CD14-positive monocyte (primary cell): ENCODE results near the gene LEKR1. TPM values are rescaled to one million over a fixed set of nuclear protein-coding genes. Genes with fewer than 3 reads are reported as not detected.

Experiments
- DNase-seq, 3 donors: peaks; one replicate each; pipeline ENCODE4 v3.0.0-alpha.2; 2011 to 2022
- H2AFZ ChIP-seq: 2 replicates; pipeline ENCODE4 v1.6.0; 2012; ENCODE audit warnings: mild to moderate bottlenecking, low read depth, low read length, inconsistent platforms; ENCODE audit not compliant: insufficient read depth, poor library complexity, severe bottlenecking
- H3K27ac ChIP-seq, 2 donors: 1 replicate in 1 of 2; 2 replicates in 1 of 2; pipeline ENCODE4 v1.5.1; 2012 to 2013; ENCODE audit warnings: low read length in 2 of 2, control low read depth in 1 of 2, inconsistent platforms in 1 of 2, low read depth in 1 of 2, mild to moderate bottlenecking in 1 of 2
- H3K27me3 ChIP-seq, 2 donors: one replicate each; pipeline versions ENCODE4 v1.6.0 to v1.6.1; 2011 to 2013; ENCODE audit warnings: low read length in 2 of 2; ENCODE audit not compliant: control insufficient read depth in 2 of 2, insufficient read depth in 2 of 2
- H3K36me3 ChIP-seq, 2 donors: replicated peaks in 1 of 2; 1 replicate in 1 of 2; 2 replicates in 1 of 2; pipeline versions ENCODE4 v1.5.1 to v1.6.1; 2012 to 2013; ENCODE audit warnings: low read length in 2 of 2, control low read depth in 1 of 2, inconsistent platforms in 1 of 2, mild to moderate bottlenecking in 1 of 2; ENCODE audit not compliant: insufficient read depth in 2 of 2, control insufficient read depth in 1 of 2
- H3K4me1 ChIP-seq, 2 donors: 1 replicate in 1 of 2; 2 replicates in 1 of 2; pipeline versions ENCODE4 v1.5.1 to v1.6.1; 2012 to 2013; ENCODE audit warnings: low read length in 2 of 2, control low read depth in 1 of 2, inconsistent platforms in 1 of 2, mild to moderate bottlenecking in 1 of 2, moderate library complexity in 1 of 2; ENCODE audit not compliant: insufficient read depth in 2 of 2, control insufficient read depth in 1 of 2
- H3K4me2 ChIP-seq: replicated peaks from 2 replicates; pipeline ENCODE3; 2012; ENCODE audit warnings: low read length, moderate library complexity, mild to moderate bottlenecking; ENCODE audit not compliant: poor library complexity, severe bottlenecking; ENCODE audit errors: extremely low read depth
- H3K4me3 ChIP-seq, 3 experiments: fragments of 200-600 bp in 1 of 3; sonication (generic) in 1 of 3; replicated peaks in 1 of 3; 1 replicate in 2 of 3; 2 replicates in 1 of 3; pipeline ENCODE4 v1.5.1; 2011 to 2013; ENCODE audit warnings: low read length in 3 of 3, mild to moderate bottlenecking in 3 of 3, control low read depth in 2 of 3, low read depth in 2 of 3, inconsistent platforms in 1 of 3, moderate library complexity in 1 of 3
- H3K79me2 ChIP-seq: 2 replicates; pipeline ENCODE4 v1.6.0; 2012; ENCODE audit warnings: mild to moderate bottlenecking, control low read depth, inconsistent platforms, low read length, moderate library complexity; ENCODE audit not compliant: insufficient read depth
- H3K9ac ChIP-seq: 2 replicates; pipeline ENCODE4 v1.6.0; 2017; ENCODE audit warnings: low read length, mild to moderate bottlenecking; ENCODE audit not compliant: insufficient read depth, poor library complexity, severe bottlenecking
- H3K9me3 ChIP-seq, 2 donors: replicated peaks in 1 of 2; 1 replicate in 1 of 2; 2 replicates in 1 of 2; pipeline versions ENCODE4 v1.5.1 to v1.6.1; 2012 to 2013; ENCODE audit warnings: low read length in 2 of 2, control low read depth in 1 of 2; ENCODE audit not compliant: control insufficient read depth in 1 of 2, insufficient read depth in 1 of 2
- H4K20me1 ChIP-seq: 2 replicates; pipeline ENCODE4 v1.6.0; 2012; ENCODE audit warnings: mild to moderate bottlenecking, low read length, control low read depth, moderate library complexity; ENCODE audit not compliant: insufficient read depth
- H3K27ac Mint-ChIP-seq, 7 donors: one replicate each; pipeline ENCODE4 v1.8.0; 2020; ENCODE audit warnings: mild to moderate bottlenecking in 7 of 7, mixed read lengths in 7 of 7, moderate library complexity in 6 of 7, inconsistent platforms in 2 of 7
- H3K27me3 Mint-ChIP-seq, 3 donors: one replicate each; pipeline ENCODE4 v1.8.0; 2021 to 2022; ENCODE audit warnings: low read depth in 3 of 3, mild to moderate bottlenecking in 3 of 3, mixed read lengths in 3 of 3, moderate library complexity in 3 of 3, inconsistent platforms in 1 of 3
- H3K36me3 Mint-ChIP-seq, 2 donors: one replicate each; pipeline ENCODE4 v1.8.0; 2020; ENCODE audit warnings: mixed read lengths in 2 of 2, inconsistent platforms in 1 of 2, mild to moderate bottlenecking in 1 of 2
- H3K4me1 Mint-ChIP-seq: one replicate; pipeline ENCODE4 v1.8.0; 2020; ENCODE audit warnings: mild to moderate bottlenecking, mixed read lengths
- H3K4me3 Mint-ChIP-seq, 2 donors: one replicate each; pipeline ENCODE4 v1.8.0; 2020; ENCODE audit warnings: mild to moderate bottlenecking in 2 of 2, mixed read lengths in 2 of 2, moderate library complexity in 1 of 2
- H3K9me3 Mint-ChIP-seq, 7 donors: one replicate each; pipeline ENCODE4 v1.8.0; 2020 to 2022; ENCODE audit warnings: mixed read lengths in 7 of 7, mild to moderate bottlenecking in 6 of 7, moderate library complexity in 6 of 7, inconsistent platforms in 2 of 7
- WGBS: methylation state at CpG from one replicate; pipeline ENCODE4 v1.1.5; 2013; ENCODE audit warnings: missing lambda C conversion rate; ENCODE audit not compliant: insufficient coverage; 5-methylcytosine and 5-hydroxymethylcytosine counted together
- intact Hi-C, 2 donors: fragments of 100-400 bp; cut with micrococcal nuclease; formaldehyde crosslinking; loops; one replicate each; pipeline versions ENCODE4 v1.15.0 to v1.15.1; 2023
- polyA plus RNA-seq, 3 donors: library from polyadenylated mRNA; depleted of rRNA in 1 of 3; unstranded in 2 of 3; stranded (reverse) in 1 of 3; fragments of 300-500 nt in 2 of 3; fragments of >200 nt in 1 of 3; fragmentation: Illumina TruSeq in 2 of 3; gene quantifications; 1 replicate in 2 of 3; 2 replicates in 1 of 3; pipeline ENCODE4 v1.2.3, GENCODE V29; 2012 to 2021
- TF ChIP-seq, protein P1 (sequence below): fragments of 200-600 bp; IDR thresholded peaks from one replicate; pipeline ENCODE4 v1.8.0; 2022; ENCODE audit warnings: antibody characterized with exemption, mild to moderate bottlenecking

LEKR1 gene
- polyA plus RNA-seq, 3 donors: 0.51 to 0.80 TPM; not detected in 1

GRCh38 chr3:156816091-156816793, 9.9 kb upstream of the LEKR1 start:
- H3K36me3 Mint-ChIP-seq: no peaks in the 10 kb centered on the region
- H3K36me3 ChIP-seq: no peaks in the 10 kb centered on the region
- WGBS: 19% methylated on average over 74 of the region's 74 CpGs
- peak; percentile 84 to 91 (median 88) for DNase-seq
- H3K27ac ChIP-seq: peak overlapping the region; percentile 61 to 94
- peak overlapping the region; percentile 97 for H3K9ac ChIP-seq
- peaks cover 5 to 14% (median 10%) of the 10 kb centered on the region in 3 donors for H3K27me3 Mint-ChIP-seq
- H3K9me3 ChIP-seq: no peaks in the 10 kb centered on the region
- H3K4me3 Mint-ChIP-seq: peak overlapping the region; percentile 91 to 97
- H3K27me3 ChIP-seq: no peaks in the 10 kb centered on the region
- peaks cover 17 to 20% of the 10 kb centered on the region in 2 donors for H3K4me1 ChIP-seq
- TF ChIP-seq, protein P1, sequence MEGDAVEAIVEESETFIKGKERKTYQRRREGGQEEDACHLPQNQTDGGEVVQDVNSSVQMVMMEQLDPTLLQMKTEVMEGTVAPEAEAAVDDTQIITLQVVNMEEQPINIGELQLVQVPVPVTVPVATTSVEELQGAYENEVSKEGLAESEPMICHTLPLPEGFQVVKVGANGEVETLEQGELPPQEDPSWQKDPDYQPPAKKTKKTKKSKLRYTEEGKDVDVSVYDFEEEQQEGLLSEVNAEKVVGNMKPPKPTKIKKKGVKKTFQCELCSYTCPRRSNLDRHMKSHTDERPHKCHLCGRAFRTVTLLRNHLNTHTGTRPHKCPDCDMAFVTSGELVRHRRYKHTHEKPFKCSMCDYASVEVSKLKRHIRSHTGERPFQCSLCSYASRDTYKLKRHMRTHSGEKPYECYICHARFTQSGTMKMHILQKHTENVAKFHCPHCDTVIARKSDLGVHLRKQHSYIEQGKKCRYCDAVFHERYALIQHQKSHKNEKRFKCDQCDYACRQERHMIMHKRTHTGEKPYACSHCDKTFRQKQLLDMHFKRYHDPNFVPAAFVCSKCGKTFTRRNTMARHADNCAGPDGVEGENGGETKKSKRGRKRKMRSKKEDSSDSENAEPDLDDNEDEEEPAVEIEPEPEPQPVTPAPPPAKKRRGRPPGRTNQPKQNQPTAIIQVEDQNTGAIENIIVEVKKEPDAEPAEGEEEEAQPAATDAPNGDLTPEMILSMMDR: no peak
- peak overlapping the region; percentile 37 for H2AFZ ChIP-seq
- peaks cover 0 to 2% (median 0%) of the 10 kb centered on the region in 7 donors for H3K9me3 Mint-ChIP-seq
- peak overlapping the region in 6 of 7 donors; percentile 85 to 92 (median 89) for H3K27ac Mint-ChIP-seq
- no peaks in the 10 kb centered on the region for H3K79me2 ChIP-seq
- H3K4me2 ChIP-seq: peak overlapping the region; percentile 59
- H4K20me1 ChIP-seq: no peaks in the 10 kb centered on the region
- intact Hi-C loops: loop anchor here in 1 of 2 donors (10.0 kb wide), 1 partner anchor 261 kb away; the partner anchor contains the start of gene SSR3
- H3K4me3 ChIP-seq: peak overlapping the region; percentile 46 to 69 (median 56)
- peaks cover 27% of the 10 kb centered on the region for H3K4me1 Mint-ChIP-seq

DNA sequence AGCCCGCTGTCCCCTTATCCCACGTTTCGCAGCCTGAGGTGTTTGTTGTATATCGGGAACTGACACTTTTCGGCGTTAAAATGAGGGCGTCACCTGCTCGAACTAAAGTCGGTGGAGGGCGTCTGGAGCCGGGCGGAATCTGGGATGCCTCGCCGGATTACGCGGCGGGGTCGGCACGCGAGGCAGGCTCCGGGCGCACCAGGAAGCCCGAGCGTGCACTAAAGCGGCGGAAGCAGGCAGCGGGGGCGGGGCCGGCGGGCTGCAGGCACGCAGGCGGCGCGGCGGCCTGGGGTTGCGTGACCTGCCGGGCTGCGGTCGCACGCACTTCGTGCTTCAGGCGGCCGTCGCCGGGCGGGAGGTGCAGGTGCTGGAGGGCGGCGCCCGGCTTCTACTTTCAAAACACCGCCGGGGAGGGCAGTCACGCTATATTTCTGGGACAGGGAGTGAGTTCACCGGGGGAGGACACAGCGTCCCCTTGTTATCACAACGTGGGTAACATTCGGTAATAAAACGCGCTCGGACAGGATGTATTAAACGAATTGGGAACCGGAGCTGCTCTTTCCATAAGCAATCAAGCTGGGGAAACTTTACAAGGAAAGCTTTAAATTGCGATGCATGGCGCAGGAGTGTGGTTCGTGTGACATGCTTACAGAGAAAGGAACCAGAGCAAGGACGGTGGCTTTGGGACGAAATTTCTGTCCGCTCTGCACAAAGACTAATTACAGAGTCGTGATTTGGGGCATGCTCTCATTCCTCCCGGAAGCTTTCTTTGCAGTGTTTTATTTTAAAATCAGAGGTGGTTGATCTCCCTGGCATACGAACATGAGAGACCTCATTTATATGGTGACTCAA, 9.1 kb upstream of the LEKR1 start:
- H3K27me3 ChIP-seq: no peaks in the 10 kb centered on the region
- peak overlapping the region; percentile 46 to 78 (median 69) for H3K4me3 ChIP-seq
- WGBS: under 1% methylated on average over 66 of the region's 70 CpGs
- peak overlapping the region; percentile 59 for H3K4me2 ChIP-seq
- intact Hi-C loops: loop anchor here in 1 of 2 donors (10.0 kb wide), 1 partner anchor 262 kb away; the partner anchor contains the start of gene SSR3
- Mint-ChIP-seq H3K4me1 (peaks cover 27% of the 10 kb centered on the region), H3K36me3 (no peaks in the 10 kb centered on the region), H3K27ac (peak overlapping the region; percentile 76 to 91 (median 88)), H3K4me3 (peak overlapping the region; percentile 91 to 97), H3K27me3 (peaks cover 5 to 14% (median 10%) of the 10 kb centered on the region in 3 donors), H3K9me3 (peaks cover 0 to 2% (median 0%) of the 10 kb centered on the region in 7 donors)
- H3K9me3 ChIP-seq: no peaks in the 10 kb centered on the region
- H3K36me3 ChIP-seq: no peaks in the 10 kb centered on the region
- H4K20me1 ChIP-seq: no peaks in the 10 kb centered on the region
- H3K4me1 ChIP-seq: peaks cover 17 to 20% of the 10 kb centered on the region in 2 donors
- TF ChIP-seq, protein P1: no peak
- H2AFZ ChIP-seq: peak overlapping the region; percentile 37
- H3K79me2 ChIP-seq: no peaks in the 10 kb centered on the region
- H3K9ac ChIP-seq: peak overlapping the region; percentile 97
- DNase-seq: peak; percentile 95 to 98 (median 96)
- H3K27ac ChIP-seq: peak overlapping the region; percentile 61 to 94
